Gastrocnemius medialis (tissue), 4 donors: ENCODE results near the gene LCK.

Experiments
- CTCF ChIP-seq, 5 experiments: fragments of 450-650 bp in 3 of 5; fragments of 200-600 bp in 2 of 5; sonication (generic) in 2 of 5; IDR thresholded peaks in 4 of 5; conservative IDR thresholded peaks in 1 of 5; 1 replicate in 4 of 5; 2 replicates in 1 of 5; pipeline ENCODE4 v1.5.1; 2016 to 2019; ENCODE audit warnings: antibody characterized with exemption in 5 of 5, mild to moderate bottlenecking in 3 of 5, moderate library complexity in 3 of 5
- POLR2A ChIP-seq, 2 donors: fragments of 450-650 bp; IDR thresholded peaks; one replicate each; pipeline ENCODE4 v1.6.1; 2017; ENCODE audit warnings: antibody characterized with exemption in 2 of 2, mild to moderate bottlenecking in 2 of 2, moderate library complexity in 2 of 2

- TF ChIP-seq CTCF (IDR thresholded peaks at IDR 0.05 in 4 of 5, conservative IDR thresholded peaks at IDR 0.05 in 1 of 5): no peak
- no peak for TF ChIP-seq POLR2A (IDR thresholded peaks at IDR 0.05)
Observed at GRCh38 chr1:32255072-32256071, 4.3 kb downstream of the LCK start.
